ENCODE measurements around the gene AMZ1. TPM values are rescaled to one million over a fixed set of nuclear protein-coding genes. Genes with fewer than 3 reads are reported as not detected.

The AMZ1 gene
- total and polyA plus RNA-seq, 10 of the 15 experiments (the other 5 are each of a cell fraction or from before 2014, with no cell fraction given) = 0.02 to 2.0 (median 0.69) TPM

DNA sequence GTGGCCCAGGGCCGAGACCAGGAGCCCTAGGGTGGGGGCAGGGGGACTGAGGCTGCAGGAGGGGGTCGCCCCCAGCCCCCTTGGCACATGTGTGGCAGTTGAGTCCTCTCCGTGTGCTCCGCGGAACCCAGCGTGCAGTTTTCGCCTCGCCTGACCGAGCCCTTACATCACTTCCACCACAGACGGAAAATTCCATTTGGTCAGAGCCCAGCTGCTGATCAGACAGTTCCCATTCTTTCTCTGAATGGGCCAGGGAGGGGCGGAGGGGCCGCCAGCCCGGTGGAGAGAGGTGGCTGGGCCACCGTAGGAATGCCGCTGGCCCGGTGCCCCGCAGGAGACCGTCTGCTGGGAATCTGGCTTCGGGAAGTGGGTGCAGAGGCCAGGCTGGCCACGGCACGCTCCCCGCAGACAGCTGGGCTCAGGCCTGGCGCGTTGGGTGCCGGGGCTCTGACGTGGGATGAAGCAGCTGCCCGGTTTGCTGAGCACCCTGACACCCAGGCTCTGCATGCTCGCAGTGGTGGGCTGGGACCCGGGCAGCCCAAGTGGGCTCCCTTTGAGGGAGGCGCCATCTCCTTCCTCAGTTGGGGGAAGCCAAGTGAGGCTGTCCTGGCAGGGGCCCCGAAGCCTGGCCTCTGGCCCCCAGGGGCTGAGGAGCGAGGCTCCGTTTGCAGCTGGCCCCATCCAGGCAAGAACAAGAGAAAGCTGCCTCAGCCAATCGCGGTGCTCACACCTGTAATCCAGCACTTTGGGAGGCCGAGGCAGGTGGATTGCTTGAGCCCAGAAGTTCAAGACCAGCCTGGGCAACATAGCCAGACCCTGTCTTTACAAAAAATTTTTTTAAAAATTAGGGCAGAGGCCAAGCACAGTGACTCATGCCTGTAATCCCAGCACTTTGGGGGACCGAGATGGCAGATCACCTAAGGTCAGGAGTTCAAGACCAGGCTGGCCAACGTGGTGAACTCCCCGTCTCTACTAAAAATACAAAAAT, 46.3 kb upstream of the AMZ1 start (continued):
- TF ChIP-seq, protein P1, sequence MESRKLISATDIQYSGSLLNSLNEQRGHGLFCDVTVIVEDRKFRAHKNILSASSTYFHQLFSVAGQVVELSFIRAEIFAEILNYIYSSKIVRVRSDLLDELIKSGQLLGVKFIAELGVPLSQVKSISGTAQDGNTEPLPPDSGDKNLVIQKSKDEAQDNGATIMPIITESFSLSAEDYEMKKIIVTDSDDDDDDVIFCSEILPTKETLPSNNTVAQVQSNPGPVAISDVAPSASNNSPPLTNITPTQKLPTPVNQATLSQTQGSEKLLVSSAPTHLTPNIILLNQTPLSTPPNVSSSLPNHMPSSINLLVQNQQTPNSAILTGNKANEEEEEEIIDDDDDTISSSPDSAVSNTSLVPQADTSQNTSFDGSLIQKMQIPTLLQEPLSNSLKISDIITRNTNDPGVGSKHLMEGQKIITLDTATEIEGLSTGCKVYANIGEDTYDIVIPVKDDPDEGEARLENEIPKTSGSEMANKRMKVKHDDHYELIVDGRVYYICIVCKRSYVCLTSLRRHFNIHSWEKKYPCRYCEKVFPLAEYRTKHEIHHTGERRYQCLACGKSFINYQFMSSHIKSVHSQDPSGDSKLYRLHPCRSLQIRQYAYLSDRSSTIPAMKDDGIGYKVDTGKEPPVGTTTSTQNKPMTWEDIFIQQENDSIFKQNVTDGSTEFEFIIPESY (IDR thresholded peaks at IDR 0.05) = no peak
- TF ChIP-seq, protein P2, sequence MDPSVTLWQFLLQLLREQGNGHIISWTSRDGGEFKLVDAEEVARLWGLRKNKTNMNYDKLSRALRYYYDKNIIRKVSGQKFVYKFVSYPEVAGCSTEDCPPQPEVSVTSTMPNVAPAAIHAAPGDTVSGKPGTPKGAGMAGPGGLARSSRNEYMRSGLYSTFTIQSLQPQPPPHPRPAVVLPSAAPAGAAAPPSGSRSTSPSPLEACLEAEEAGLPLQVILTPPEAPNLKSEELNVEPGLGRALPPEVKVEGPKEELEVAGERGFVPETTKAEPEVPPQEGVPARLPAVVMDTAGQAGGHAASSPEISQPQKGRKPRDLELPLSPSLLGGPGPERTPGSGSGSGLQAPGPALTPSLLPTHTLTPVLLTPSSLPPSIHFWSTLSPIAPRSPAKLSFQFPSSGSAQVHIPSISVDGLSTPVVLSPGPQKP (IDR thresholded peaks at IDR 0.05; ENCODE audit: low read depth, low read length) = no peak
- TF ChIP-seq MYC (IDR thresholded peaks at IDR 0.05; ENCODE audit: insufficient read depth, insufficient read length, insufficient replicate concordance, low read length, severe bottlenecking) (no peak), MXI1 (IDR thresholded peaks at IDR 0.05; ENCODE audit: low read depth, low read length) (0 out of 2 replicates have a peak, but pooled peaks have one; percentile 45), HCFC1 (IDR thresholded peaks at IDR 0.05; ENCODE audit: low read length) (no peak), ATF7 (IDR thresholded peaks at IDR 0.05; ENCODE audit: low read depth) (peak; percentile 90), IKZF1 (conservative IDR thresholded peaks at IDR 0.05) (peak; percentile 94), RBBP5 (conservative IDR thresholded peaks at IDR 0.05) (no peak), STAT1 (conservative IDR thresholded peaks at IDR 0.05) (no peak), EGR1 (IDR thresholded peaks at IDR 0.05; ENCODE audit: borderline replicate concordance in 1 of 2, low read depth in 2 of 2, low read length in 2 of 2) (no peak), ZBED1 (IDR thresholded peaks at IDR 0.05; ENCODE audit: borderline replicate concordance) (no peak), PAX8 (IDR thresholded peaks at IDR 0.05) (no peak), EED (IDR thresholded peaks at IDR 0.05; ENCODE audit: low read depth) (peak; percentile 85), CEBPB (IDR thresholded peaks at IDR 0.05; ENCODE audit: borderline replicate concordance in 1 of 2, low read depth in 2 of 2, low read length in 2 of 2) (no peak), ZNF622 (IDR thresholded peaks at IDR 0.05) (no peak)
- TF ChIP-seq, protein P3, sequence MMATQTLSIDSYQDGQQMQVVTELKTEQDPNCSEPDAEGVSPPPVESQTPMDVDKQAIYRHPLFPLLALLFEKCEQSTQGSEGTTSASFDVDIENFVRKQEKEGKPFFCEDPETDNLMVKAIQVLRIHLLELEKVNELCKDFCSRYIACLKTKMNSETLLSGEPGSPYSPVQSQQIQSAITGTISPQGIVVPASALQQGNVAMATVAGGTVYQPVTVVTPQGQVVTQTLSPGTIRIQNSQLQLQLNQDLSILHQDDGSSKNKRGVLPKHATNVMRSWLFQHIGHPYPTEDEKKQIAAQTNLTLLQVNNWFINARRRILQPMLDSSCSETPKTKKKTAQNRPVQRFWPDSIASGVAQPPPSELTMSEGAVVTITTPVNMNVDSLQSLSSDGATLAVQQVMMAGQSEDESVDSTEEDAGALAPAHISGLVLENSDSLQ (IDR thresholded peaks at IDR 0.05) = no peak
- TF ChIP-seq, protein P4, sequence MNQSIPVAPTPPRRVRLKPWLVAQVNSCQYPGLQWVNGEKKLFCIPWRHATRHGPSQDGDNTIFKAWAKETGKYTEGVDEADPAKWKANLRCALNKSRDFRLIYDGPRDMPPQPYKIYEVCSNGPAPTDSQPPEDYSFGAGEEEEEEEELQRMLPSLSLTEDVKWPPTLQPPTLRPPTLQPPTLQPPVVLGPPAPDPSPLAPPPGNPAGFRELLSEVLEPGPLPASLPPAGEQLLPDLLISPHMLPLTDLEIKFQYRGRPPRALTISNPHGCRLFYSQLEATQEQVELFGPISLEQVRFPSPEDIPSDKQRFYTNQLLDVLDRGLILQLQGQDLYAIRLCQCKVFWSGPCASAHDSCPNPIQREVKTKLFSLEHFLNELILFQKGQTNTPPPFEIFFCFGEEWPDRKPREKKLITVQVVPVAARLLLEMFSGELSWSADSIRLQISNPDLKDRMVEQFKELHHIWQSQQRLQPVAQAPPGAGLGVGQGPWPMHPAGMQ (IDR thresholded peaks at IDR 0.05; ENCODE audit: borderline replicate concordance) = no peak
- TF ChIP-seq, protein P5, sequence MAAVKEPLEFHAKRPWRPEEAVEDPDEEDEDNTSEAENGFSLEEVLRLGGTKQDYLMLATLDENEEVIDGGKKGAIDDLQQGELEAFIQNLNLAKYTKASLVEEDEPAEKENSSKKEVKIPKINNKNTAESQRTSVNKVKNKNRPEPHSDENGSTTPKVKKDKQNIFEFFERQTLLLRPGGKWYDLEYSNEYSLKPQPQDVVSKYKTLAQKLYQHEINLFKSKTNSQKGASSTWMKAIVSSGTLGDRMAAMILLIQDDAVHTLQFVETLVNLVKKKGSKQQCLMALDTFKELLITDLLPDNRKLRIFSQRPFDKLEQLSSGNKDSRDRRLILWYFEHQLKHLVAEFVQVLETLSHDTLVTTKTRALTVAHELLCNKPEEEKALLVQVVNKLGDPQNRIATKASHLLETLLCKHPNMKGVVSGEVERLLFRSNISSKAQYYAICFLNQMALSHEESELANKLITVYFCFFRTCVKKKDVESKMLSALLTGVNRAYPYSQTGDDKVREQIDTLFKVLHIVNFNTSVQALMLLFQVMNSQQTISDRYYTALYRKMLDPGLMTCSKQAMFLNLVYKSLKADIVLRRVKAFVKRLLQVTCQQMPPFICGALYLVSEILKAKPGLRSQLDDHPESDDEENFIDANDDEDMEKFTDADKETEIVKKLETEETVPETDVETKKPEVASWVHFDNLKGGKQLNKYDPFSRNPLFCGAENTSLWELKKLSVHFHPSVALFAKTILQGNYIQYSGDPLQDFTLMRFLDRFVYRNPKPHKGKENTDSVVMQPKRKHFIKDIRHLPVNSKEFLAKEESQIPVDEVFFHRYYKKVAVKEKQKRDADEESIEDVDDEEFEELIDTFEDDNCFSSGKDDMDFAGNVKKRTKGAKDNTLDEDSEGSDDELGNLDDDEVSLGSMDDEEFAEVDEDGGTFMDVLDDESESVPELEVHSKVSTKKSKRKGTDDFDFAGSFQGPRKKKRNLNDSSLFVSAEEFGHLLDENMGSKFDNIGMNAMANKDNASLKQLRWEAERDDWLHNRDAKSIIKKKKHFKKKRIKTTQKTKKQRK (IDR thresholded peaks at IDR 0.05; ENCODE audit: low read depth, low read length) = no peak
- TF ChIP-seq, protein P6, sequence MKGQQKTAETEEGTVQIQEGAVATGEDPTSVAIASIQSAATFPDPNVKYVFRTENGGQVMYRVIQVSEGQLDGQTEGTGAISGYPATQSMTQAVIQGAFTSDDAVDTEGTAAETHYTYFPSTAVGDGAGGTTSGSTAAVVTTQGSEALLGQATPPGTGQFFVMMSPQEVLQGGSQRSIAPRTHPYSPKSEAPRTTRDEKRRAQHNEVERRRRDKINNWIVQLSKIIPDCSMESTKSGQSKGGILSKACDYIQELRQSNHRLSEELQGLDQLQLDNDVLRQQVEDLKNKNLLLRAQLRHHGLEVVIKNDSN (IDR thresholded peaks at IDR 0.05; ENCODE audit: borderline replicate concordance, extremely low read length, insufficient read depth, low read depth, low read length) = no peak

Data from GM12878 (cell line).